ENCODE measurements around the gene CA4. TPM values are rescaled to one million over a fixed set of nuclear protein-coding genes. Genes with fewer than 3 reads are reported as not detected.
"Not testable (repeated sequence)": the region's sequence is repeated elsewhere in the genome, so short reads cannot be mapped to it uniquely, and the experiment has no call there.

CA4 gene
- total RNA-seq, 2 experiments from 2014 or later = not detected

DNA sequence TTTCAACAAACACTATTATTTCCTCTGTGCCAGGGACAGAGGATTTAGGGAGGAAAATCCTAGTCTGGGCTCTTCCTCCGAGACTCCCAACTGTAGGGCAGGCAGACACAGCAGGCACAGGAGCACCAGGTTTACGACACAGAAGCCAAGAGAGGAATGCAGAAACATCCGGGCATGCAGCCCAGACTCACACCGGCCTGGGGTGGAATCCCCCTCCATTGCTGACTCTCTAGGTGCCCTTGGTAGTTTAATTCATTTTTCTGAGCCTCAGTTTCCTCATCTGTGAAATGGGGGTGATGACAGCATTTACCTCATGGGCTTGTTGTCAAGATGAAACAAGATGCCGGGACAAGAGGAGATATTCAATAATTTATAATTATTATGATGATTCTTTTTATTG lies 14.9 kb downstream of the CA4 start:
- H3K36me3 Mint-ChIP-seq (ENCODE audit: low read depth) = no peaks in the 10 kb centered on the region

DNA sequence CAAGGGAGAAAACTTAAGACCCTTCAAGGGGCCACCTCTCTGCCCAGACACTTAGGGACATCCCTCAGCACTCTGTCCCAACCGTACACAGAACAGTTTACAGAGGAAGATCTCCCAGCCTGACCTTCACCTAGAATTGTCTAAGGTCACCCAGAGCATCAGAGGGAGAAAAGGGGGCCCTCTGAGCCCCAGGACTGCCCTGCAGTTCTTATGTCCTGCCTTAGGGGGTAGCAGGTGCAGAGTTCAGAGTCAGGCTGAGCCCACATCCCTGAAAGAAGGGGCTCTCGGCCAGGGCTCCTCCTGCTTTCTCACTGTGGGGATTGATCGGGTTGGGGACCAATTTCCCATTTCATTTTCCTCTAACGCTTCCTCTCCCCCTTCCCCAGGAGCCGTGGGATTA lies 15.4 kb downstream of the CA4 start:
- Mint-ChIP-seq H3K36me3 (ENCODE audit: low read depth) (no peaks in the 10 kb centered on the region), H3K27ac (no peak overlapping the region), H3K4me1 (peaks cover 25% of the 10 kb centered on the region), H3K4me3 (no peak overlapping the region), H3K27me3 (peaks cover 5% of the 10 kb centered on the region), H3K9me3 (no peaks in the 10 kb centered on the region)
- POLR2A ChIA-PET = no interaction called here
- CTCF ChIA-PET = no interaction called here
- no peak for DNase-seq

More for the DNA sequence above, 14.9 kb downstream of the CA4 start:
- no peak overlapping the region for H3K27ac Mint-ChIP-seq
- no peak overlapping the region for H3K4me3 Mint-ChIP-seq
- CTCF ChIA-PET = no interaction called here
- POLR2A ChIA-PET = no interaction called here
- no peak for DNase-seq
- peaks cover 19% of the 10 kb centered on the region for H3K4me1 Mint-ChIP-seq
- no peaks in the 10 kb centered on the region for H3K9me3 Mint-ChIP-seq
- H3K27me3 Mint-ChIP-seq = peaks cover 9% of the 10 kb centered on the region

DNA sequence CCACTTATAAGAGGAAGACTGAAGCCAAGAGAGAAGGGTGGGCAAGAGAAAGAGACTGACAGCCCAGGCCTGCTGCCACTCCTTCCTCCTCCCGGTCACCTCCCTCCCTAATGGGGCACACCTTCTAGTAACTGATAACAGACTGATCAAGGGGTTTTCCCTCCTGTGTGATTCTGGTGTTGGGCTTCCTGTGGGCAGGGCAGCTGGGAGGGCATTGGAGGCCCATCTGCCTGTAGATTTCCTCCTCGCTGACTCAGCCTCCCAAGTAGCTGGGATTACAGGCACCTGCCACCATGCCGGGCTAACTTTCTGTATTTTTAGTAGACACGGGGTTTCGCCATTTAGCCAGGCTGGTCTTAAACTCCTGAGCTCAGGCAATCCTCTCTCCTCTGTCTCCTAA lies 16.2 kb downstream of the CA4 start:
- Mint-ChIP-seq H3K27me3 (peaks cover 2% of the 10 kb centered on the region), H3K36me3 (ENCODE audit: low read depth) (peaks cover 1% of the 10 kb centered on the region), H3K27ac (no peak overlapping the region), H3K4me1 (peaks cover 31% of the 10 kb centered on the region), H3K4me3 (no peak overlapping the region), H3K9me3 (no peaks in the 10 kb centered on the region)
- ChIA-PET POLR2A (no interaction called here), CTCF (interaction anchor here (0.6 kb wide), 1 partner anchor 22 kb away, joined by 3 read pairs; no protein-coding TSS in a partner anchor)
- no peak for DNase-seq

DNA sequence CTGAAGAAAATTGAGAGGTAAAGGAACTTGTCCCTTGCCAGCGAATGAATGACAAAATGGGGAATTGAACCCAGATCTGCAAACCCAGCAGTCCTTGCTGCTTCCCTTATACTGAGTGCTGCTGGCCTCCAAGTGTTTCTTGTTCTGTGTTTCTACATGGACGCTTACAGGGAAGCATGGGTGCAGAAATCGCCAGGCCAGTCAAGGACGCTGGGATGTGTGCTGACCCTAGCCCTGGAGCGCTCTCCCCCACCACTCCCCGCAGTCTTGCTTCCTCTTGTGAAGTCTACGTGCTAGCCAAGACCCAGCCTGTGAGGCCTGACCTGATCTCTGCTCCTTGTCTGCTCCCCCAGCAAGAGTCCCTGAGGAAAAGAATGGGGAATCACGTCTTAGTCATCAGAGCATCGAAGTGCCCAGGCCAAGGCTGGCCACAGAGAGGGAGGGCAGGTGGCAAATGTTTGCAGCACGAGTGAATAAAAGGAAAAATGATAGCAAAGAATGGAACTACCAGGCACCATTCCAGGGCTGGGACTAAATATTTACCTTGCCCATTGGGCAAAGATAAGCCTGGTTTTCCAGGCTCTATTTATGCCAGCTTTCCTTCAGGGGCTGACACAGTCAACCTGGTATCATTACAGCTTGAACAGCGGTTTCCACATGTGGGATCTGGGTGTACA lies 17.4 kb downstream of the CA4 start:
- Mint-ChIP-seq H3K9me3 (no peaks in the 10 kb centered on the region), H3K27me3 (no peaks in the 10 kb centered on the region), H3K4me3 (no peak overlapping the region), H3K36me3 (ENCODE audit: low read depth) (peaks cover 1% of the 10 kb centered on the region), H3K27ac (no peak overlapping the region), H3K4me1 (peaks cover 33% of the 10 kb centered on the region)
- ChIA-PET CTCF (no interaction called here), POLR2A (no interaction called here)
- DNase-seq = no peak

DNA sequence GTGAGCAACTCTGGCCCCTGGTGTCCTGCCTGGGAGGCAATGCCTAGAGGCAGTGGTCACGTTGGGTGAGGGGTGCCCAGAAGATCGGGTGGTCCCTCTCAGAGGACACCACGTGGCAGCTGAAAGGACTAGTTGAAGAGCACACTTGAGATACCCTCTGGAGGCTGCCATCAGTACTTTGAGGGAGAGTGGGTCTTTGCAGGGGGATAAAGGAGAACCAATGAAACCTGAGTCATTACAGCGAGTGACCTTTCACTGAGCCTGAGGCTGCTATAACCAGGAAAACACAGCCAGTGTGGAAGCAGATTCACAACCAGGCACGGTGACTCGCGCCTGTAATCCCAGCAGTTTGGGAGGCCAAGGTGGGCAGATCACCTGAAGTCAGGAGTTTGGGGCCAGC lies 18.9 kb downstream of the CA4 start:
- CTCF ChIA-PET = interaction anchor here (2.6 kb wide), 1 partner anchor 26 kb away, joined by 9 read pairs; no protein-coding TSS in a partner anchor
- peaks cover 1% of the 10 kb centered on the region for H3K36me3 Mint-ChIP-seq (ENCODE audit: low read depth)
- POLR2A ChIA-PET = no interaction called here
- H3K9me3 Mint-ChIP-seq = no peaks in the 10 kb centered on the region
- peaks cover 33% of the 10 kb centered on the region for H3K4me1 Mint-ChIP-seq
- H3K4me3 Mint-ChIP-seq = no peak overlapping the region
- DNase-seq = no peak
- H3K27me3 Mint-ChIP-seq = no peaks in the 10 kb centered on the region
- no peak overlapping the region for H3K27ac Mint-ChIP-seq

DNA sequence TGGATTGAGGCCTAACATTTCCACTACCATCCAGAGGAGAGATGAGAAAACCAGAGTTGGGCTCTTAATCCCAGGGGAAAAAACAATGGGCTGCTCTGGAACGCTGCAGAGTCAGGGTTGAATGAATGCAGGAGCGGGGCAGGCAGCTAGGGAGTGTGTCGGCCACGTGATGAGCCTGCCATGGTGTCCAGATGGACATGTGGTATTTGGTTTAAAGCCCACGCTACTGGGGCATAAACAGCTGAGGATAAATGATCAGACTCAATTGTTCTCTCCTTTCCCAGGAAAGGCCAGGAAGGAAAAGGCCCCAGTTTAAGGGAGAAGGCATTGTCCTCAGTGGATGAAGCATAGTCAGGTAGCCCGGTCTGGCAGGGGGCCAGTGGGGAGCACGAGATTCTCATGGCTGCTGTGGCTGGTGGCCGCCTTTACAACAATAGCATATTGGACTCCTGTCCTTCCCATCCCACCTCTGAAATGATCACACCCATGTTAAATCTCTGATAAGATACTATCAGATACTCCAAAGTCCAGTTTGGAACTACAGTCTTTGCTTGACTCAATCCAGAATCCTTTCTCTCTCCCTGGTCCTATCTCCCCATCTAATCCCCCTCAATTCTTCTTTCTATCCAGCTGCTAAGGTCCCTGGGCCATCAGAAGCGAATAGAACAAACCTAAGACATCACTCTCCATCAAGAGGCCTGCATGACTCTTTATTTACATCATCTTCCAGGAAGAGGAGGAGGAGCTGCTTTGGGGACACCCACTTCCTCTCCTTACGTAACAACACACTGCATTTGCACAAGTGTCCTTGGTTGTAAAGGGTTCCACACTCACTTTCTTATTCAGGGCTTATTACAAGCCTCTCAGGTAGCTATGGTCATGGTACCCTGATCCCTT lies 20.4 kb downstream of the CA4 start:
- peaks cover 33% of the 10 kb centered on the region for H3K4me1 Mint-ChIP-seq
- no peak overlapping the region for H3K4me3 Mint-ChIP-seq
- CTCF ChIA-PET = interaction anchor here (1.6 to 2.6 kb wide), 2 partner anchors 14 to 27 kb away, joined by 3 to 9 read pairs; no protein-coding TSS in a partner anchor
- DNase-seq = peak; percentile 42
- H3K9me3 Mint-ChIP-seq = no peaks in the 10 kb centered on the region
- H3K27ac Mint-ChIP-seq = peak overlapping the region; percentile 87
- peaks cover 1% of the 10 kb centered on the region for H3K36me3 Mint-ChIP-seq (ENCODE audit: low read depth)
- POLR2A ChIA-PET = no interaction called here
- H3K27me3 Mint-ChIP-seq = no peaks in the 10 kb centered on the region

DNA sequence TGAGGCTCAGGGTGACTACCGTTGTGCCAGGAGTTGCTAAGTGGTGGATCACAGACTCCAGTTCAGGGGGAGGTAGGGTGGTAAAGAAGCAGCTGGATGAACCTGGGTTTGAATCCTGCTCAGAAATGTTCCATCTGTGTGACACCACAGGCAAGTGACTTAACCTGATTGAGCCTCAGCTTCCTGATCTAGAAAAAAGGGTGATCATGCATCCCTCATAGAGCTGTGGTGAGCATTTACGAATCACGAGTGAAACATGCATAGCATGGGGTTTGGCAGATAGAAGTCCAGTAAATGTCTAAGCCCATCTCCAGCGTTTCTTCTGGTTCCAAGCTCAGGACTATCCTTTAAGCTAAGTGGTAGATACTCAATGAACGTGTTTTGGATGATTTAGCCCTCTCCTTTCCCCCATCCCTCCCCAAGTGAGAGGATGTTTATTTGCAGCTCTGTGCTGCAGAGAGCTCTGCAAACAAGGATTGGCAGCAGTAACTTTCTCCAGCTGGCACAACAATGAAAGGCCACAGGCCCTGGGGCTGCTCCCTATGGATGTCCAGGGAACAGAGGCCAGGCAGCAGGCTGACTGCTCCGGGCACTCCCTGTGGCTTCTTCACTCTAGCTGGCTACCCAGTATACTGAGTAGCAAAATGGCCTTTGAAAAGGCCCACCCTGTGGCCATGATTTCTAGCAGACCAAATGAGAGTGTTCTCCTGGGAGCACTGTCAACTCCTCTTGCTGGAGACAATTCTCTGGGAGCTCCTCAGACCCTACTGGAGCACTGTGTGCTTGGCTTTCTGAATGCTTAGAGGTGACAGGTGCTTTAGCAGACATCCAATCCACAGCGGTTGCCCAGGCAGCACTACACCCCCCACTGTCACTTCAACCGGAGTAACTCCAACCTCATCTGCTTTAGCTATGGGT lies 21.3 kb downstream of the CA4 start:
- peak overlapping the region; percentile 87 for H3K27ac Mint-ChIP-seq
- H3K9me3 Mint-ChIP-seq = no peaks in the 10 kb centered on the region
- H3K36me3 Mint-ChIP-seq (ENCODE audit: low read depth) = peaks cover 1% of the 10 kb centered on the region
- ChIA-PET CTCF (interaction anchor here (1.6 to 2.6 kb wide), 2 partner anchors 14 to 28 kb away, joined by 3 to 9 read pairs; no protein-coding TSS in a partner anchor), POLR2A (no interaction called here)
- H3K4me1 Mint-ChIP-seq = peaks cover 26% of the 10 kb centered on the region
- H3K4me3 Mint-ChIP-seq = no peak overlapping the region
- DNase-seq = no peak
- no peaks in the 10 kb centered on the region for H3K27me3 Mint-ChIP-seq

DNA sequence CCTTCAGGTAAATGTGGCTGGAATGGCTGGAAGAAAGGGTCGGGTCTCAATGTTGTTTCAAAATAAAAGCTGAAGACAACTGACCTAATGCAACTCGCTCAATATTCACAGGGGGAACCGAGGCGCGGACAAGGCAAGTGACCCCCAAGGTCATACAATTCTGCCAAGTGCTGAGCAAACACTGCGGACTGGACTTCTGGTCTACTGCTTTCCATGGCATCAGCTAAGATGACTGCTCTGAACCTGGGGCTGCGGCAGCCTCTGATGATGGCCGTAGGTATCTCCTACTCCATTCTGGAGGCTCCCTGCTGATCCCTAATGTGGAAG lies 21.9 kb downstream of the CA4 start:
- H3K4me1 Mint-ChIP-seq = peaks cover 23% of the 10 kb centered on the region
- POLR2A ChIA-PET = no interaction called here
- CTCF ChIA-PET = no interaction called here
- H3K4me3 Mint-ChIP-seq = no peak overlapping the region
- no peaks in the 10 kb centered on the region for H3K9me3 Mint-ChIP-seq
- no peaks in the 10 kb centered on the region for H3K27me3 Mint-ChIP-seq
- no peak overlapping the region for H3K27ac Mint-ChIP-seq
- DNase-seq = no peak
- H3K36me3 Mint-ChIP-seq (ENCODE audit: low read depth) = peaks cover 1% of the 10 kb centered on the region

DNA sequence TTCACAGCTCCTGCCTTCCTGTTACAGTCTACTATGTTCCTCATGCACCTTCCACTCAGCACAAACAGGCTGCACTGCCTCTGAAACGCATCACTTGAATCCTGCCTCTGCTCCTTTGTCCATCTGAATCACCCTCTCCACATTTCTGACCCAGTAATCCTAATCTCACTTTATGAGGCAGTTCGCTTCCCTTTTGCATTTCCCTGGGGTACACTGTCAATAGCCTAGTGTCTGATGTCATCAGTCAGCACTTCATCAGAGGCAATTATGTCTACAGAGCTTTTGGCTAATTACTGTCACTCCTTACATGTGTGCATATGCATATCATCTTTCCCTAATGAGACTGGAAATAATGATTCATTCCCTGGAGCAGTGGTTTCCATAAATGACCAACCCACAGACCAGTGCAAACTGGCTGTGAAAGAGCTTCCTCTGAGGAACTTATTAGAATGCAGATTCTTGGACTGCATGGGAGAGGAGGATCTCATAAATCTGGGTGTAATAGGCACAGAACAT lies 23.6 kb downstream of the CA4 start:
- Mint-ChIP-seq H3K36me3 (ENCODE audit: low read depth) (peaks cover 1% of the 10 kb centered on the region), H3K9me3 (no peaks in the 10 kb centered on the region), H3K27ac (no peak overlapping the region), H3K4me3 (no peak overlapping the region), H3K27me3 (no peaks in the 10 kb centered on the region), H3K4me1 (peaks cover 20% of the 10 kb centered on the region)
- DNase-seq = no peak
- ChIA-PET CTCF (no interaction called here), POLR2A (no interaction called here)

DNA sequence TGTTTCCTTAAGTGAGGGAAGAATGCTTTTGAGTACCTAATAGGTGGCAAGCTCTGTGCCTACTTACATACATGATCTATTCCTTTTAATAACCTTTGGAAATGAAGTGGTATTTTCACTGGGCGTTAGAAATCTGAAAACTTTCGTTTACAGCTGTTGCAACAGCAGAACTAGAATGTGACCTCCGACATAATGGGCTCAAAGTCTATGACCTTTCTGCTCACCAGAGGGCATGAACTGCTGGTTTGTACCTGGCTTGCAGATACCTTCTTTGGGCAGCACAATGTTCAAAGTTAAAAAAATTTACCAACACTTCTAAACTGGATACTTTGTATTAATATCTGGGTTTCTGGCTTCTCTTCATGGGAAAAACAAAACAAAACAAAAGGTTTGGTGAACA lies 24.3 kb downstream of the CA4 start:
- Mint-ChIP-seq H3K36me3 (ENCODE audit: low read depth) (peaks cover 1% of the 10 kb centered on the region), H3K27ac (peak overlapping the region; percentile 3), H3K9me3 (no peaks in the 10 kb centered on the region), H3K27me3 (no peaks in the 10 kb centered on the region), H3K4me3 (no peak overlapping the region), H3K4me1 (peaks cover 17% of the 10 kb centered on the region)
- CTCF ChIA-PET = no interaction called here
- DNase-seq = no peak
- POLR2A ChIA-PET = no interaction called here

DNA sequence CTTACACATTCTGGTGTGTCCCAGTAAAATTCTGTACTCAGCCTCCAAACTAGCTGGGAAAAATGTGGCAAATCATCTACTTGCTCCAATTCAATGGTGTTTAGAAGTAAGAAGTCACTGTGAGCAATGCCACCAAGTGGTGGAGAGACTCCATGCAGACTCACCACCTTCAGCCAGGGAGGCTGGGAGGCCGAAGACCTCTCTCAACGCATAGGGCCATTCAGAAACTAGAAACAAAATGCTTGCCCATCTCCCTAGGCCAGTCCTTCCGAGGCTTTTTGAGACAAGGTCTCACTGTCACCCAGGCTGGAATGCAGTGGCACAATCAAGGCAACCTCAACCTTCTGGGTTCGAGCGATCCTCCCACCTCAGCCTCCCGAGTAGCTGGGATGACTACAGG lies 25.0 kb downstream of the CA4 start:
- not testable (repeated sequence) for H3K9me3 Mint-ChIP-seq; H3K4me3 Mint-ChIP-seq; DNase-seq; H3K27me3 Mint-ChIP-seq; H3K27ac Mint-ChIP-seq; H3K36me3 Mint-ChIP-seq (ENCODE audit: low read depth)
- peaks cover 15% of the 10 kb centered on the region for H3K4me1 Mint-ChIP-seq
- ChIA-PET POLR2A (interaction anchor here (0.8 kb wide), 1 partner anchor 9 kb away, joined by 5 read pairs; no protein-coding TSS in a partner anchor), CTCF (interaction anchor here (0.7 kb wide), 1 partner anchor 391 kb away, joined by 4 read pairs; no protein-coding TSS in a partner anchor)

DNA sequence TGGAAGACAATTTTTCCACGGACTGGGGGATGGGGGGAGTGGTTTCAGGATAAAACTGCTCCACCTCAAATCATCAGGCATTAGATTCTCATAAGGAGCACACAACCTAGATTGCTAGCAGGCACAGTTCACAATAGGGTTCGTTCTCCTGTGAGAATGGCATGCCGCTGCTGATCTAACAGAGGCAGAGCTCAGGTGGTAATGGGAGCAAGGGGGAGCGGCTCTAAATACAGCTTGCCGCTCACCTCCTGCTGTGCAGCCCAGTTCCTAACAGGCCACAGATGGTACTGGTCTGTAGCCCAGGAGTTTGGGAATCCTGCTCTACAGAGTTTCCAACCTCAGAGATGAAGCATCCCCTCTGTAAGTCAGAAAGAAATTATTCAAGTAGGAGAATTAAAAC lies 27.0 kb downstream of the CA4 start:
- H3K4me3 Mint-ChIP-seq; CTCF ChIA-PET; H3K27me3 Mint-ChIP-seq; H3K4me1 Mint-ChIP-seq; DNase-seq; H3K27ac Mint-ChIP-seq; POLR2A ChIA-PET; H3K36me3 Mint-ChIP-seq (ENCODE audit: low read depth); H3K9me3 Mint-ChIP-seq: not testable (repeated sequence)

DNA sequence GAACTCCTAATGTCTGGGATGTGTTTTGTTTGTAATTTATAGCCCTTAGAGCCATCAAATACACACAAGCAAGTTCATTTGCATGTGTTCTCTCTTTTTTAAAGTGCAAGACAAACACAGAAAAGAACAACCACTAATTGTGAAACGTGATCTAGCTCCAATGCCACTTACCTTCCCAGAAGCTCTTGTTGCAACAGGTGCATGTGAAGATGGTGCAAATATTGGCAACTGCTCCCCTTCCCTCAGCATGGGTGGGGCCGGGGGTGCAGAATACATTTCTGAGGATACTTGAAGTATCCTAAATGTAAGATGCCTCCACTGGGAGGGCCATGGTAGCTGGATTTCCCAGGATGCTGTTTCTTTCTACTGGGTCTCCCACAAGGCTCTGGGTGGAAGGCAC lies 28.4 kb downstream of the CA4 start:
- H3K4me3 Mint-ChIP-seq; DNase-seq; H3K9me3 Mint-ChIP-seq; H3K27me3 Mint-ChIP-seq; POLR2A ChIA-PET; H3K4me1 Mint-ChIP-seq; H3K36me3 Mint-ChIP-seq (ENCODE audit: low read depth); CTCF ChIA-PET; H3K27ac Mint-ChIP-seq: not testable (repeated sequence)

Data from activated CD4-positive, alpha-beta T cell treated with anti-CD3 and anti-CD28 coated beads, Interleukin-2, amount 10 ng/mL, durations not matched to agents 7 days and 5 days (primary cell).